T-cell (primary cell): ENCODE results near the gene IFI30. TPM values are rescaled to one million over a fixed set of nuclear protein-coding genes. Genes with fewer than 3 reads are reported as not detected.

ENCODE experiments used
- ATAC-seq, 4 experiments: fragments of 200-7000 bp in 3 of 4; fragments of 150-1000 bp in 1 of 4; cut with Tn5 transposase; replicated peaks in 1 of 4; 1 replicate in 3 of 4; 2 replicates in 1 of 4; pipeline ENCODE4 v1.10.0; 2021; ENCODE audit warnings: moderate library complexity in 3 of 4, mild to moderate bottlenecking in 2 of 4, moderate number of reproducible peaks in 1 of 4
- CTCF ChIA-PET, 2 donors: fragments of 300-600 bp; sonication (Branson Sonifier 250); formaldehyde crosslinking; loops; one replicate each; lab custom pipeline; 2022; ENCODE audit warnings: antibody characterized with exemption in 2 of 2; lab: Charles Lee
- POLR2A ChIA-PET, 2 donors: fragments of 300-600 bp; sonication (Branson Sonifier 250); formaldehyde crosslinking; loops; one replicate each; lab custom pipeline; 2022; ENCODE audit warnings: antibody characterized with exemption in 2 of 2; lab: Charles Lee
- DNase-seq, 35 experiments: peaks; one replicate each; pipeline versions ENCODE4 v3.0.0 to v3.0.0-alpha.2; 2013 to 2023
- H3K27ac ChIP-seq: one replicate; pipeline ENCODE4 v1.5.1; 2013; ENCODE audit warnings: low read length
- H3K27me3 ChIP-seq, 2 experiments: replicated peaks in 1 of 2; 1 replicate in 1 of 2; 2 replicates in 1 of 2; pipeline versions ENCODE4 v1.6.1 to v1.7.0; 2013; ENCODE audit warnings: low read length in 1 of 2, mixed read lengths in 1 of 2; ENCODE audit not compliant: control insufficient read depth in 2 of 2, insufficient read depth in 2 of 2; ENCODE audit errors: extremely low read depth in 1 of 2
- H3K36me3 ChIP-seq, 2 donors: 1 replicate in 1 of 2; 2 replicates in 1 of 2; pipeline versions ENCODE4 v1.6.1 to v1.7.0; 2013; ENCODE audit warnings: low read length in 1 of 2; ENCODE audit not compliant: control insufficient read depth in 2 of 2, insufficient read depth in 1 of 2; ENCODE audit errors: extremely low read depth in 1 of 2
- H3K4me1 ChIP-seq, 2 experiments: 1 replicate in 1 of 2; 2 replicates in 1 of 2; pipeline versions ENCODE4 v1.6.1 to v1.7.0; 2013; ENCODE audit warnings: low read length in 2 of 2, mixed read lengths in 1 of 2; ENCODE audit not compliant: insufficient read depth in 2 of 2, control insufficient read depth in 1 of 2; ENCODE audit errors: extremely low read depth in 1 of 2
- H3K4me3 ChIP-seq, 2 donors: 1 replicate in 1 of 2; 2 replicates in 1 of 2; pipeline versions ENCODE4 v1.5.1 to v1.7.0; 2013; ENCODE audit warnings: mild to moderate bottlenecking in 2 of 2, low read length in 1 of 2, moderate library complexity in 1 of 2; ENCODE audit not compliant: control insufficient read depth in 1 of 2; ENCODE audit errors: extremely low read depth in 1 of 2
- H3K9me3 ChIP-seq: 2 replicates; pipeline ENCODE4 v1.7.0; 2013
- H3K27ac Mint-ChIP-seq, 2 donors: one replicate each; pipeline ENCODE4 v1.8.0; 2020 to 2021; ENCODE audit warnings: mild to moderate bottlenecking in 2 of 2, mixed read lengths in 2 of 2
- H3K27me3 Mint-ChIP-seq, 2 donors: one replicate each; pipeline ENCODE4 v1.8.0; 2021 to 2022; ENCODE audit warnings: mixed read lengths in 2 of 2
- H3K36me3 Mint-ChIP-seq: one replicate; pipeline ENCODE4 v1.8.0; 2021; ENCODE audit warnings: mixed read lengths
- H3K4me1 Mint-ChIP-seq, 3 donors: one replicate each; pipeline ENCODE4 v1.8.0; 2020 to 2022; ENCODE audit warnings: mixed read lengths in 3 of 3, mild to moderate bottlenecking in 1 of 3
- H3K4me3 Mint-ChIP-seq, 3 donors: one replicate each; pipeline ENCODE4 v1.8.0; 2020 to 2022; ENCODE audit warnings: mild to moderate bottlenecking in 3 of 3, mixed read lengths in 3 of 3, moderate library complexity in 3 of 3
- H3K9me3 Mint-ChIP-seq, 3 donors: one replicate each; pipeline ENCODE4 v1.8.0; 2020 to 2022; ENCODE audit warnings: mixed read lengths in 3 of 3
- WGBS: methylation state at CpG from one replicate; pipeline ENCODE4 v1.1.5; 2013; ENCODE audit warnings: missing lambda C conversion rate; ENCODE audit not compliant: insufficient coverage; 5-methylcytosine and 5-hydroxymethylcytosine counted together
- total RNA-seq, 35 experiments: library from RNA in 6 of 35; stranded (reverse) in 6 of 35; fragments of 120-200 nt in 1 of 35; gene quantifications; one replicate each; pipeline versions ENCODE4 v1.2.1 to v1.2.4 and lab custom pipeline; 2013 to 2026

Gene IFI30
- total RNA-seq, 5 donors from 2014 or later (not counting 1 experiment from before 2014, with no cell fraction given), result 3.2 to 11.8 (median 5.1) TPM

- H3K27ac ChIP-seq, result no peak overlapping the region
- POLR2A ChIA-PET, result no interaction called here
- peaks cover 0 to 4% of the 10 kb centered on the region in 2 experiments for H3K4me1 ChIP-seq
- Mint-ChIP-seq H3K27ac (no peak overlapping the region), H3K4me1 (peaks cover 0 to 7% (median 3%) of the 10 kb centered on the region in 3 donors), H3K9me3 (no peaks in the 10 kb centered on the region), H3K27me3 (peaks cover 7 to 26% of the 10 kb centered on the region in 2 donors), H3K4me3 (no peak overlapping the region), H3K36me3 (no peaks in the 10 kb centered on the region)
- H3K36me3 ChIP-seq, result no peaks in the 10 kb centered on the region
- no peaks in the 10 kb centered on the region for H3K9me3 ChIP-seq
- no peak for DNase-seq
- CTCF ChIA-PET, result interaction anchor here in 1 of 2 donors (0.5 kb wide), 1 partner anchor 9 kb away, joined by 3 read pairs; no protein-coding TSS in a partner anchor
- H3K4me3 ChIP-seq, result no peak overlapping the region
- peaks cover 0 to 51% of the 10 kb centered on the region in 2 experiments for H3K27me3 ChIP-seq
- WGBS, result 72% methylated on average over 16 of the region's 17 CpGs
- no peak for ATAC-seq
Observed at GRCh38 chr19:18218159-18218558, 44.5 kb downstream of the IFI30 start.

- H3K4me1 ChIP-seq, result peaks cover 0 to 4% of the 10 kb centered on the region in 2 experiments
- Mint-ChIP-seq H3K27ac (no peak overlapping the region), H3K4me1 (peaks cover 0 to 7% (median 3%) of the 10 kb centered on the region in 3 donors), H3K9me3 (no peaks in the 10 kb centered on the region), H3K36me3 (no peaks in the 10 kb centered on the region), H3K27me3 (peaks cover 7 to 30% of the 10 kb centered on the region in 2 donors), H3K4me3 (no peak overlapping the region)
- CTCF ChIA-PET, result interaction anchor here in 1 of 2 donors (0.5 kb wide), 1 partner anchor 9 kb away, joined by 3 read pairs; no protein-coding TSS in a partner anchor
- ATAC-seq (no peak), DNase-seq (no peak)
- H3K27me3 ChIP-seq, result peaks cover 0 to 51% of the 10 kb centered on the region in 2 experiments
- H3K9me3 ChIP-seq, result no peaks in the 10 kb centered on the region
- WGBS, result 92% methylated on average over 2 of the region's 3 CpGs
- no peak overlapping the region for H3K27ac ChIP-seq
- POLR2A ChIA-PET, result no interaction called here
- no peak overlapping the region for H3K4me3 ChIP-seq
- H3K36me3 ChIP-seq, result no peaks in the 10 kb centered on the region
Observed at GRCh38 chr19:18218600-18218999, 45.0 kb downstream of the IFI30 start.

GRCh38 chr19:18219911-18220631 is 46.5 kb downstream of the IFI30 start:
- Mint-ChIP-seq H3K27ac (no peak overlapping the region), H3K4me1 (peaks cover 10 to 17% (median 14%) of the 10 kb centered on the region in 3 donors), H3K27me3 (peaks cover 18 to 41% of the 10 kb centered on the region in 2 donors), H3K4me3 (no peak overlapping the region), H3K9me3 (no peaks in the 10 kb centered on the region), H3K36me3 (no peaks in the 10 kb centered on the region)
- H3K36me3 ChIP-seq, result no peaks in the 10 kb centered on the region
- no peak overlapping the region for H3K4me3 ChIP-seq
- no peaks in the 10 kb centered on the region for H3K9me3 ChIP-seq
- ChIA-PET POLR2A (interaction anchor here in 1 of 2 donors (0.6 to 0.7 kb wide), 2 partner anchors 8 to 1322 kb away, joined by 3 to 5 read pairs; no protein-coding TSS in a partner anchor), CTCF (no interaction called here)
- DNase-seq (no peak), ATAC-seq (no peak)
- peaks cover 3 to 18% of the 10 kb centered on the region in 2 experiments for H3K4me1 ChIP-seq
- 73% methylated on average over 24 of the region's 28 CpGs for WGBS
- H3K27ac ChIP-seq, result no peak overlapping the region
- H3K27me3 ChIP-seq, result peaks cover 0 to 64% of the 10 kb centered on the region in 2 experiments

- WGBS, result 6% methylated on average over 6 of the region's 33 CpGs
- Histone ChIP-seq H3K9me3 (no peaks in the 10 kb centered on the region), H3K27me3 (peaks cover 0 to 71% of the 10 kb centered on the region in 2 experiments), H3K27ac (no peak overlapping the region), H3K4me1 (peaks cover 3 to 25% of the 10 kb centered on the region in 2 experiments), H3K4me3 (no peak overlapping the region), H3K36me3 (no peaks in the 10 kb centered on the region)
- DNase-seq (peak in 1 of 35 experiments; percentile 18), ATAC-seq (no peak)
- CTCF ChIA-PET, result interaction anchor here in 1 of 2 donors (0.5 kb wide), 1 partner anchor 12 kb away, joined by 3 read pairs; no protein-coding TSS in a partner anchor
- Mint-ChIP-seq H3K4me1 (peaks cover 16 to 23% (median 18%) of the 10 kb centered on the region in 3 donors), H3K36me3 (no peaks in the 10 kb centered on the region), H3K27me3 (peaks cover 25 to 48% of the 10 kb centered on the region in 2 donors), H3K9me3 (no peaks in the 10 kb centered on the region), H3K4me3 (no peak overlapping the region), H3K27ac (no peak overlapping the region)
- POLR2A ChIA-PET, result interaction anchor here in 1 of 2 donors (0.6 kb wide), 1 partner anchor 9 kb away, joined by 5 read pairs; no protein-coding TSS in a partner anchor
Observed at GRCh38 chr19:18220632-18221275, 47.1 kb downstream of the IFI30 start.

- Histone ChIP-seq H3K27ac (no peak overlapping the region), H3K27me3 (peaks cover 0 to 83% of the 10 kb centered on the region in 2 experiments), H3K36me3 (no peaks in the 10 kb centered on the region), H3K4me3 (no peak overlapping the region), H3K4me1 (peaks cover 3 to 29% of the 10 kb centered on the region in 2 experiments), H3K9me3 (no peaks in the 10 kb centered on the region)
- H3K4me3 Mint-ChIP-seq, result no peak overlapping the region
- ChIA-PET POLR2A (interaction anchor here in 1 of 2 donors (0.6 kb wide), 1 partner anchor 10 kb away, joined by 4 read pairs; no protein-coding TSS in a partner anchor), CTCF (interaction anchor here (0.6 to 0.7 kb wide), 2 partner anchors 47 to 139 kb away, joined by 3 to 4 read pairs; no protein-coding TSS in a partner anchor)
- H3K36me3 Mint-ChIP-seq, result no peaks in the 10 kb centered on the region
- no peak for ATAC-seq
- no peak overlapping the region for H3K27ac Mint-ChIP-seq
- H3K9me3 Mint-ChIP-seq, result no peaks in the 10 kb centered on the region
- no peak for DNase-seq
- H3K27me3 Mint-ChIP-seq, result peaks cover 31 to 58% of the 10 kb centered on the region in 2 donors
- H3K4me1 Mint-ChIP-seq, result peaks cover 17 to 30% (median 20%) of the 10 kb centered on the region in 3 donors
- WGBS, result 87% methylated on average over 15 of the region's 25 CpGs
Observed at GRCh38 chr19:18221815-18222725, 48.5 kb downstream of the IFI30 start.
